T-helper 2 cell treated with Interferon-gamma antibody and Interleukin-4, amounts not matched to agents 5 μg/mL and 100 μg/mL, for 36 hours (primary cell): ENCODE data around the gene CTNNAL1.

ENCODE experiments used
- DNase-seq: peaks from one replicate; pipeline ENCODE4 v3.0.0; 2021; ENCODE audit warnings: low spot score
- H3K27ac Mint-ChIP-seq: one replicate; pipeline ENCODE4 v1.8.0; 2021; ENCODE audit warnings: mild to moderate bottlenecking, mixed read lengths
- H3K27me3 Mint-ChIP-seq: one replicate; pipeline ENCODE4 v1.8.0; 2021; ENCODE audit warnings: low read depth, mixed read lengths
- H3K36me3 Mint-ChIP-seq: one replicate; pipeline ENCODE4 v1.8.0; 2021; ENCODE audit warnings: low read depth, mixed read lengths
- H3K4me1 Mint-ChIP-seq: one replicate; pipeline ENCODE4 v1.8.0; 2021; ENCODE audit warnings: low read depth, mixed read lengths
- H3K4me3 Mint-ChIP-seq: one replicate; pipeline ENCODE4 v1.8.0; 2022; ENCODE audit warnings: mild to moderate bottlenecking, moderate library complexity, mixed read lengths
- H3K9me3 Mint-ChIP-seq: one replicate; pipeline ENCODE4 v1.8.0; 2021; ENCODE audit warnings: mixed read lengths

The CTNNAL1 gene

DNA sequence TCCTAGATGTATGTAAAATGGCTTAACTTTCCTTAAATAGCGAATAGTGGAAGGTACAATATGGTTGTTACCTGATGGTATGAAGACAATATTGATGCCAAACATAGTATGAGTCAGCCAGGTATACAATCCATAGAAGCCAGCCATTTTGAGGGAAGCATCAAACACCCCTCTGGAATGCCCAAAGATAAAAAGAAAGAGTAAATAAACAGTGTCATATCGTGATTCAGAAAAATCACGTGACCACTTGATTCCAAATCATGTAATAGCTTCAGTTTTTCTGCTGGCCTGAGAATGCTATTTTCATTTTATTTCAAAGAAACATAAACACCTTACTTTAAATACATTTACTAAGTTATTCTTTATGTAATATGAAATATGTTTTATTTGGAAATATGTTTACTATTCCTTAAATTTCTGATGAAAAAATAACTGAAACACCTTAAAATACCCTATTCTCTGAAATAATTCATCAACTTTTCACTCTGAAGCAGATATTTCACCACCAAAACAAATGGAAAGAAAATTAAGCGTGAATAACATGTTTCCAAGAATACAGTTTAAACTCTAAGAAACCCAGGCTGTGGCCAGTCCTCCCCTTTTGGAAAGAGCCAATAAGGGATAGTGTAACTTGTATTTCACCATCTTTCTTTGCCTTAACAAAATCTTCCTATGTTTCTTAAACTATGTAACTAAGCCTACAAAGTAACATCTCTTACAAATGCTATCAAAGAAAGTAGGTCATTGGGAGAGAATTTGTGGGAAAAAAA, 24.8 kb upstream of the CTNNAL1 start:
- Mint-ChIP-seq H3K9me3 (peaks cover 1% of the 10 kb centered on the region), H3K27me3 (no peaks in the 10 kb centered on the region), H3K27ac (no peak overlapping the region), H3K36me3 (peaks cover 46% of the 10 kb centered on the region), H3K4me1 (peaks cover 3% of the 10 kb centered on the region), H3K4me3 (no peak overlapping the region)
- no peak for DNase-seq

GRCh38 chr9:109036744-109037680, 23.7 kb upstream of the CTNNAL1 start:
- DNase-seq: no peak
- no peak overlapping the region for H3K4me3 Mint-ChIP-seq
- H3K36me3 Mint-ChIP-seq: peaks cover 39% of the 10 kb centered on the region
- H3K27ac Mint-ChIP-seq: no peak overlapping the region
- no peaks in the 10 kb centered on the region for H3K27me3 Mint-ChIP-seq
- peaks cover 3% of the 10 kb centered on the region for H3K4me1 Mint-ChIP-seq
- no peaks in the 10 kb centered on the region for H3K9me3 Mint-ChIP-seq

GRCh38 chr9:109035684-109036423, 22.6 kb upstream of the CTNNAL1 start:
- H3K27me3 Mint-ChIP-seq: no peaks in the 10 kb centered on the region
- H3K4me1 Mint-ChIP-seq: peaks cover 3% of the 10 kb centered on the region
- no peak overlapping the region for H3K27ac Mint-ChIP-seq
- no peak overlapping the region for H3K4me3 Mint-ChIP-seq
- peaks cover 40% of the 10 kb centered on the region for H3K36me3 Mint-ChIP-seq
- no peaks in the 10 kb centered on the region for H3K9me3 Mint-ChIP-seq
- DNase-seq: no peak

GRCh38 chr9:109033941-109034700, 20.8 kb upstream of the CTNNAL1 start:
- Mint-ChIP-seq H3K27ac (no peak overlapping the region), H3K27me3 (no peaks in the 10 kb centered on the region), H3K9me3 (no peaks in the 10 kb centered on the region), H3K4me1 (peaks cover 2% of the 10 kb centered on the region), H3K4me3 (no peak overlapping the region), H3K36me3 (peaks cover 36% of the 10 kb centered on the region)
- no peak for DNase-seq

- Mint-ChIP-seq H3K4me1 (no peaks in the 10 kb centered on the region), H3K27ac (no peak overlapping the region), H3K9me3 (no peaks in the 10 kb centered on the region), H3K36me3 (peaks cover 22% of the 10 kb centered on the region), H3K4me3 (no peak overlapping the region), H3K27me3 (no peaks in the 10 kb centered on the region)
- DNase-seq: no peak
Measured at GRCh38 chr9:109031241-109031640, 17.9 kb upstream of the CTNNAL1 start.

DNA sequence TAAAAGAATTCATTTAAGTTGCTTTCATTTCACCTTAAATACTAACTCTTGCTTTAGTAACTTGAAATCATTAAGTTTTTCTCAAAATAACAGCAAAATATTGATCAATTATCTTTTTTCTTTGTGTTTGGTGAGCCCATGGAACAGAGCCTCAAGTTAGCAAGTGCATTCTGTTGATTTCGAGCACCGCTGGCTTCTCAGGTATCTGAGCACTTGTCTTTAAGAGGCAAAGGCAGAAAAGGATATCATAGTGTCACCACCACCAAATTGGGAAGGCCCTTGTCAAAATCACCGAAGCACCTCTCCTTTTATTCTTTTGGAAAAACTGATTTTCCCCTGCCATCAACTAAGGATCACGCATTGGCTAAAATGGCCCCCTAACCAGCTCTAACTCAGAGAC, 17.1 kb upstream of the CTNNAL1 start:
- H3K9me3 Mint-ChIP-seq: no peaks in the 10 kb centered on the region
- no peak overlapping the region for H3K27ac Mint-ChIP-seq
- no peak overlapping the region for H3K4me3 Mint-ChIP-seq
- H3K4me1 Mint-ChIP-seq: no peaks in the 10 kb centered on the region
- peaks cover 17% of the 10 kb centered on the region for H3K36me3 Mint-ChIP-seq
- no peak for DNase-seq
- no peaks in the 10 kb centered on the region for H3K27me3 Mint-ChIP-seq

DNA sequence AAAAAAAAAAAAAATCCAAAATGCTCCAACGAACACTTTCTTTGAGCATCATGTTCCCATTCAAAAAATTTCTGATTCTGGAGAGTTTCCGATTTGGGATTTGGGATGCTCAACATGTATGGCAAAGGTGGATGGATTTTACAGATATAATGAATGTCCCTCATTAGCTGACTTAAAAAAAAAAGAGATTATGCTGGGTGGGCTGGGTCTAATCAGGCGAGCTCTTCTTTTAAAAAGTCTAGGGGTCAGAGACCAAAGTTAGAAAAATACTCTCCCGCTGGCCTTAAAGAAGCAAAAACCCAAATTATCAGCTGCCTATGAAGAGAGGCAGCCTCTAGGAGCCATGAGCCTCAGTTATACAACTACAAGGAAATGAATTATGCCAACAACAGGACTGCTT, 15.2 kb upstream of the CTNNAL1 start:
- Mint-ChIP-seq H3K9me3 (no peaks in the 10 kb centered on the region), H3K4me3 (no peak overlapping the region), H3K27ac (no peak overlapping the region), H3K27me3 (no peaks in the 10 kb centered on the region), H3K4me1 (no peaks in the 10 kb centered on the region), H3K36me3 (peaks cover 18% of the 10 kb centered on the region)
- DNase-seq: no peak

GRCh38 chr9:109027176-109027575, 13.9 kb upstream of the CTNNAL1 start:
- Mint-ChIP-seq H3K4me3 (no peak overlapping the region), H3K9me3 (no peaks in the 10 kb centered on the region), H3K36me3 (peaks cover 15% of the 10 kb centered on the region), H3K27me3 (no peaks in the 10 kb centered on the region), H3K27ac (no peak overlapping the region), H3K4me1 (no peaks in the 10 kb centered on the region)
- no peak for DNase-seq

- no peak for DNase-seq
- peaks cover 11% of the 10 kb centered on the region for H3K36me3 Mint-ChIP-seq
- no peaks in the 10 kb centered on the region for H3K9me3 Mint-ChIP-seq
- no peaks in the 10 kb centered on the region for H3K4me1 Mint-ChIP-seq
- no peaks in the 10 kb centered on the region for H3K27me3 Mint-ChIP-seq
- no peak overlapping the region for H3K27ac Mint-ChIP-seq
- no peak overlapping the region for H3K4me3 Mint-ChIP-seq
Measured at GRCh38 chr9:109026306-109026705, 13.0 kb upstream of the CTNNAL1 start.

DNA sequence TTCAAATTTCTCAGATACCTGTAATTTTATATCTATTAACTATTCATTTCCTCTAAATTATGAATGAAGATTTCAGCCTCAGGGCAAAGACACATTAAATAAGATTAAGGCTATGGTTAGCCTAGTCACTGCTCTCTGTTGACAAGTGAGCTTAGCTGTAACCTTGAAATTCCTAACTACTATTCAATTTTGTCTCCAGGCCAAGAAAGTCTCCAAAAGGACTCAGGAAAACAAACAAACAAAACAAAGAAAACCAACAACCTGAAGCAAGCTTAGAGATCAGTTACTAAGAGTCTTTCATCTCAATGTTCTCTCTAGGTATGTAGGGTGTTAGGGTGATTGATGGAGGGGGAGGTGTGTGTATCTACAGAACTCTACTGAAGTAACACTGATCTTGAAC, 9.6 kb upstream of the CTNNAL1 start:
- H3K36me3 Mint-ChIP-seq: peaks cover 28% of the 10 kb centered on the region

GRCh38 chr9:109020581-109021511, 7.5 kb upstream of the CTNNAL1 start:
- DNase-seq: no peak
- no peaks in the 10 kb centered on the region for H3K9me3 Mint-ChIP-seq
- H3K4me1 Mint-ChIP-seq: no peaks in the 10 kb centered on the region
- no peaks in the 10 kb centered on the region for H3K27me3 Mint-ChIP-seq
- H3K27ac Mint-ChIP-seq: no peak overlapping the region
- peaks cover 28% of the 10 kb centered on the region for H3K36me3 Mint-ChIP-seq
- H3K4me3 Mint-ChIP-seq: no peak overlapping the region

More for the DNA sequence above, 9.6 kb upstream of the CTNNAL1 start:
- H3K27me3 Mint-ChIP-seq: no peaks in the 10 kb centered on the region
- DNase-seq: no peak
- H3K9me3 Mint-ChIP-seq: no peaks in the 10 kb centered on the region
- no peak overlapping the region for H3K4me3 Mint-ChIP-seq
- H3K4me1 Mint-ChIP-seq: no peaks in the 10 kb centered on the region
- no peak overlapping the region for H3K27ac Mint-ChIP-seq

- Mint-ChIP-seq H3K4me1 (no peaks in the 10 kb centered on the region), H3K27ac (no peak overlapping the region), H3K4me3 (no peak overlapping the region), H3K27me3 (no peaks in the 10 kb centered on the region), H3K36me3 (peaks cover 28% of the 10 kb centered on the region), H3K9me3 (no peaks in the 10 kb centered on the region)
- no peak for DNase-seq
Measured at GRCh38 chr9:109020113-109020512, 6.8 kb upstream of the CTNNAL1 start.
